WTC11 (cell line): ENCODE measurements around the gene OTOS.

Experiments
- ESRRA ChIP-seq: sonication (generic); formaldehyde crosslinking; IDR thresholded peaks from 2 replicates; pipeline ENCODE4 v1.8.1; 2022; ENCODE audit warnings: mild to moderate bottlenecking, missing genetic modification reagents, borderline replicate concordance
- JUN ChIP-seq: sonication (generic); formaldehyde crosslinking; IDR thresholded peaks from 2 replicates; pipeline ENCODE4 v1.8.0; 2023; ENCODE audit warnings: mild to moderate bottlenecking, missing genetic modification reagents
- MXD4 ChIP-seq: fragments of 250-450 bp; sonication (Bioruptor Pico); IDR thresholded peaks from 2 replicates; pipeline ENCODE4 v1.8.0; 2021; ENCODE audit warnings: mild to moderate bottlenecking, moderate library complexity, borderline replicate concordance
- NFE2L1 ChIP-seq: sonication (generic); formaldehyde crosslinking; IDR thresholded peaks from 2 replicates; pipeline ENCODE4 v1.8.1; 2023; ENCODE audit warnings: missing genetic modification reagents
- NR3C1 ChIP-seq: sonication (generic); formaldehyde crosslinking; conservative IDR thresholded peaks from 2 replicates; pipeline ENCODE4 v1.8.1; 2023; ENCODE audit warnings: low read depth, mild to moderate bottlenecking, missing genetic modification reagents
- TF ChIP-seq, protein P1 (sequence below): fragments of 200-600 bp; IDR thresholded peaks from 2 replicates; pipeline ENCODE4 v1.8.0; 2022; ENCODE audit warnings: antibody characterized with exemption
- TF ChIP-seq, protein P2 (sequence below): sonication (generic); formaldehyde crosslinking; IDR thresholded peaks from 2 replicates; pipeline ENCODE4 v1.8.0; 2022; ENCODE audit warnings: mild to moderate bottlenecking, missing genetic modification reagents
- TF ChIP-seq, protein P3 (sequence below): sonication (generic); formaldehyde crosslinking; IDR thresholded peaks from 2 replicates; pipeline ENCODE4 v1.8.1; 2023; ENCODE audit warnings: mild to moderate bottlenecking, missing genetic modification reagents

DNA sequence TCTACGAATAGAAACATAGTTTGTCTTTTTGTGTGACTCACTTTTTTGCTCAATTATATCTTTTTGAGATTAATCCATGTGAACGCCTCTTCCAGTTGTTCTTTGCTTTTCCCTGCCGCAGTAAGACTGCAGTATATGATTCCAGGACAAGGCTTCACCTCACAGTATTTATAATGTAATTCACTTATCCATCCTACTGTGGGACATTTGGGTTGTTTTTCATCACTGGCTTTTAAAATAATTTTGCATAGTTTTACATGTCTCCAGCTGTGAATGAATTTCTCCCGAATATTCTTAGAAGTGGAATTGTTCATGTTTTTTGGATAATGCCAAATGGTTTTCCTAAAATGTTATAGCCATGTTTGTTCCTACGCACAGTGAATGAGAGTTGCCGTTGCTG is 26.2 kb downstream of the OTOS start:
- TF ChIP-seq, protein P1, sequence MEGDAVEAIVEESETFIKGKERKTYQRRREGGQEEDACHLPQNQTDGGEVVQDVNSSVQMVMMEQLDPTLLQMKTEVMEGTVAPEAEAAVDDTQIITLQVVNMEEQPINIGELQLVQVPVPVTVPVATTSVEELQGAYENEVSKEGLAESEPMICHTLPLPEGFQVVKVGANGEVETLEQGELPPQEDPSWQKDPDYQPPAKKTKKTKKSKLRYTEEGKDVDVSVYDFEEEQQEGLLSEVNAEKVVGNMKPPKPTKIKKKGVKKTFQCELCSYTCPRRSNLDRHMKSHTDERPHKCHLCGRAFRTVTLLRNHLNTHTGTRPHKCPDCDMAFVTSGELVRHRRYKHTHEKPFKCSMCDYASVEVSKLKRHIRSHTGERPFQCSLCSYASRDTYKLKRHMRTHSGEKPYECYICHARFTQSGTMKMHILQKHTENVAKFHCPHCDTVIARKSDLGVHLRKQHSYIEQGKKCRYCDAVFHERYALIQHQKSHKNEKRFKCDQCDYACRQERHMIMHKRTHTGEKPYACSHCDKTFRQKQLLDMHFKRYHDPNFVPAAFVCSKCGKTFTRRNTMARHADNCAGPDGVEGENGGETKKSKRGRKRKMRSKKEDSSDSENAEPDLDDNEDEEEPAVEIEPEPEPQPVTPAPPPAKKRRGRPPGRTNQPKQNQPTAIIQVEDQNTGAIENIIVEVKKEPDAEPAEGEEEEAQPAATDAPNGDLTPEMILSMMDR: no peak
- TF ChIP-seq NFE2L1 (no peak), NR3C1 (no peak), JUN (CRISPR knock-in tag) (no peak), MXD4 (no peak), ESRRA (CRISPR knock-in tag) (no peak)
- TF ChIP-seq, protein P2, sequence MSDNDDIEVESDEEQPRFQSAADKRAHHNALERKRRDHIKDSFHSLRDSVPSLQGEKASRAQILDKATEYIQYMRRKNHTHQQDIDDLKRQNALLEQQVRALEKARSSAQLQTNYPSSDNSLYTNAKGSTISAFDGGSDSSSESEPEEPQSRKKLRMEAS (CRISPR knock-in tag): no peak
- TF ChIP-seq, protein P3, sequence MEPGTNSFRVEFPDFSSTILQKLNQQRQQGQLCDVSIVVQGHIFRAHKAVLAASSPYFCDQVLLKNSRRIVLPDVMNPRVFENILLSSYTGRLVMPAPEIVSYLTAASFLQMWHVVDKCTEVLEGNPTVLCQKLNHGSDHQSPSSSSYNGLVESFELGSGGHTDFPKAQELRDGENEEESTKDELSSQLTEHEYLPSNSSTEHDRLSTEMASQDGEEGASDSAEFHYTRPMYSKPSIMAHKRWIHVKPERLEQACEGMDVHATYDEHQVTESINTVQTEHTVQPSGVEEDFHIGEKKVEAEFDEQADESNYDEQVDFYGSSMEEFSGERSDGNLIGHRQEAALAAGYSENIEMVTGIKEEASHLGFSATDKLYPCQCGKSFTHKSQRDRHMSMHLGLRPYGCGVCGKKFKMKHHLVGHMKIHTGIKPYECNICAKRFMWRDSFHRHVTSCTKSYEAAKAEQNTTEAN (CRISPR knock-in tag): no peak
